ENCODE measurements around the gene CCDC179.

Gene CCDC179

DNA sequence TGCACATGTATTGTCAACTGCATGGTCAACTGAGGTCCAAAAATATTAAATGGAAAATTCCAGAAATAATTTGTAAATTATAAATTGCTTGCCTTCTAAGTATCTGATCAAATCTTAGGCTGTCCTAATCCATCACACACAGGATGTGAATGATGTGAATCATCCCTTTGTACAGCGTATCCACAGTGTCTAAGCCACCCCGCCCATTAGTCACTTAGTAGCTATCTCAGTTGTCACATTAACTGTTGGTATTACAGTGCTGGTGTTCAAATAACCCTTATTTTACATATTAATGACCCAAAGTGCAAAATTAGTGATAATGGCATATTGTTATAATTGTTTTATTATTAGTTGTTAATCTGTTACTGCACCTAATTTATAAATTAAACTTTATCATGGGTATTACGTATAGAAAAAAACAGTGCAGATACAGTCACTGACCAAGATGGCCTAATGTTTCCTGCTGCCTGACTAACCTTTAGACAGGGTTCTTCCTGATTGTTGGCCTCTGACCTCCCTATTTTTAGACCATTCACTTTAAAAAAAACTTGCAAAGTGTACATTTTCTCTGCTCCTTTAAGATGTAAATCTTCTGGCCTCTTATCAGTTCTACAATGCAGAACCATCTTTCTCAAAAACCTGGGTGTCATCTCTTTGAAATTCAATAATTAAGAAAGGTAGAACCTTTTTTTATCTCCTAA, 27.8 kb downstream of the CCDC179 start:
- DNase-seq, result peak; percentile 54 to 71
- no peak for TF ChIP-seq POLR2A (IDR thresholded peaks at IDR 0.05; ENCODE audit: low read length)
- no peak for TF ChIP-seq GATA1 (IDR thresholded peaks at IDR 0.05; ENCODE audit: low read depth, low read length)

DNA sequence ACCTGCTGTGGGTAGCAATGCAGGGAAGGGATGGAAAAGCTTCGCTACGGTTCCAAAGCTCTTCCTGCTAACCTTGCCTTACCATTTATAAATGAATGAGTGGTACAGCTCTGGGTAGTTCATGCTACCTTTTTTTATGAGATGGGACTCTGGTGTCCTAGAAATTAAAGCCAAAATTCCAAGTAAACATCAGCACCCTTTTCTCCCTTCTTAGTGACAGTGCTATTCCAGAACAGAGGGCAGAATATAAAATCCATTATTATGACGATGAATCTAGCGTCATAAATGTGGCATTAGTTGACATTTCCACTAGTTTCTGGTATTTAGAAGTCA, 30.2 kb downstream of the CCDC179 start:
- TF ChIP-seq GATA1 (IDR thresholded peaks at IDR 0.05; ENCODE audit: low read depth, low read length) (no peak), POLR2A (IDR thresholded peaks at IDR 0.05; ENCODE audit: low read length) (no peak)
- DNase-seq, result no peak

DNA sequence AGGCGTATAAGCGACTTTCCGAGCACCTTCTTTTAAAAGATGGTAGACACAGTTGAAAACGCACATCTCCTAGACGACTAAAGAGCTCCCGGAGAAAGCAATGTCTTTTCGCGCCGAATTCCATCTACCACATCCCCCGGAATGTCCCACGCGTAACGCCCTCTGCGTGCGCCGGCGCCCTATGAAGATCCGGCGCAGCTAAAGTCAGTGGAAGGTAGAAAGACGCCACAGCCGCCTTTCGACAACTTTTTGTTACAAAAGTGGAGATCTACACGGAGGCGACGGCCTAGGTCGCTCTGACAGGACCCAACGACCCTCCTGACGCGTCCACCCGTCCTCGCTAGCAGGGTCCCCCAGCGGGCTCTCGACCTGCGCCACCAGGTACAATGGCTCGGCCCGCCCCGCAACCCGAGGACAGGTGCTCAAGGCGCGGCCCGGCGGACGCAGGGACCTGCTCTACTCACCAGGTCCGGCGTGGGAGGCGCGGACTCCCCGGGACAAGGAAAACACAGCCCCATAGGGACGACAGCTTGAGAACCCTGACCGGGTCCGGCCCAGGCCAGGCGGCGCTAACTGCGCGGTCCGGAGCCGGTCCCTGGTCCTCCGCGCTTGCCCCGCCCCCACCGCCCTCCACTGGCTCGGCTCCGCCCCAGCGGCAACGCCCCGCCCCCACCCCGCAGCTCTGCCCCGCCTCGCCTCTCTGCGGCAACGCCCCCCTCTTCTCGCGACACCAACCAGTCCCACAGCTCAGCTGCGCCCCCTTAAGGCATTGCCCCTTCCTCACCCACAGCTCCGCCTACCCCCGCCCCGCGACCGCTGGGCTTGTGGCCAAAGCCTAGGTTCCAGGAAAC, 30.8 kb downstream of the CCDC179 start, which contains the start of gene SVIP:
Gene SVIP (minus strand): TSS at position 571 of the 851 bp plus-strand sequence. CDS start 53 bp downstream, at position 518.
- peak; percentile 90 for TF ChIP-seq POLR2A (IDR thresholded peaks at IDR 0.05; ENCODE audit: low read length)
- no peak for TF ChIP-seq GATA1 (IDR thresholded peaks at IDR 0.05; ENCODE audit: low read depth, low read length)

DNA sequence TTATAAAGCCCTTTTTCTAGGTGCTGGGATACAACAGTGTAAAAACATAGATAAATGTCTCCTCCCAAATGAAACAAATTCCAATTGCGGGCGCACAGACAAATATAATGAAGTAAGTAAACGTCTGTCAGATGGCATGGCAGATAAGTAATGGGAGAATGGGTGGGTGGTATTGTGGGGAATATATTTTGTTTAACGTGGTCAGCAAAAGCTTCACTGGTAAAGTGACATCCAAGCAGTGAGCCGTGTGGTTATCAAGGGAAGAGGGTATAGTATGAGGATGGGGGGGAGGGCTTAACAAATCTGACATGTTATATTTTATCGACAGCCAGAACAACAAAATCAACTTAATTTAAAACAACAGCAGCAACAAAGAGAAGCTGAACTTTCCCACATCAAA, 31.9 kb downstream of the CCDC179 start:
- DNase-seq, result peak; percentile 57 to 68
- TF ChIP-seq POLR2A (IDR thresholded peaks at IDR 0.05; ENCODE audit: low read length), result no peak

More for the DNA sequence above, 30.8 kb downstream of the CCDC179 start, which contains the start of gene SVIP:
- DNase-seq, result peak; percentile 93 to 97

DNA sequence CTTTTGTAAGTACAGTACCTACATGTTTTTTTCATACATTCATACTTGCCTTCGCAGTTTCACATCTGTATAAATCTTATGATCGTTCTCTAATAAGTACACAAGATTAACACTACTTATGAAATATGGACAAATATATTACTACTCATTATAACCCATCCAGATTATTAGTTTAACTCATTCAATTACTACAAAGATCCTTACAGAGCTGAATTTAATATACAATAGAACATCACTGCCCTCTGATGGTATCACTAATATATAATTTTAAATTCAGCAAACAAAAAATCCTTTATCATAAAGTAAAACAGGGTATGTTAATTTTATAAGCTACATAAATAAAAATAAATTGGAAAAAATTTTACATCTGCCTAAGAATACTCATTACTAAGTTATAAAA, 38.1 kb downstream of the CCDC179 start:
- no peak for TF ChIP-seq POLR2A (IDR thresholded peaks at IDR 0.05; ENCODE audit: low read length)
- TF ChIP-seq GATA1 (IDR thresholded peaks at IDR 0.05; ENCODE audit: low read depth, low read length), result no peak
- no peak for DNase-seq

DNA sequence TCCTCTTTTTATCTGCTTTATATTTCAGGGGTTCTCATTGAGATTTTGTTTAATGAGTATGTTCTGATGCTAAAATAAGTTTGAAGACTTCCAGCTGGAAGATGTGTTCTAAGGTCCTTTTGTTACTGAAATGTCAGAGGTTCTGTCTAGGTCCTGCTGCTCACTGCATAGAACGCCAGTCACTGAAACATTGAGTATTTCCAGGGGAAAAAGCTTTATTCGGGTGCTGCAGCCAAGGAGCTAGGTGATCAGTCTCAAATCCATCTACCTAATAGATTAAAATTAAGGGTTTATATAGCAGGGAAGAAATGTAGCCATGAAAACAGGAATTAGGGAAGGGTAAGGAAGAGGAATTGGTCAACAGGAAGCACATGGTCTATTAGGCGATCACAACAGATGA, 50.4 kb downstream of the CCDC179 start:
- TF ChIP-seq GATA1 (IDR thresholded peaks at IDR 0.05; ENCODE audit: low read depth, low read length), result no peak
- TF ChIP-seq POLR2A (IDR thresholded peaks at IDR 0.05; ENCODE audit: low read length), result no peak

DNA sequence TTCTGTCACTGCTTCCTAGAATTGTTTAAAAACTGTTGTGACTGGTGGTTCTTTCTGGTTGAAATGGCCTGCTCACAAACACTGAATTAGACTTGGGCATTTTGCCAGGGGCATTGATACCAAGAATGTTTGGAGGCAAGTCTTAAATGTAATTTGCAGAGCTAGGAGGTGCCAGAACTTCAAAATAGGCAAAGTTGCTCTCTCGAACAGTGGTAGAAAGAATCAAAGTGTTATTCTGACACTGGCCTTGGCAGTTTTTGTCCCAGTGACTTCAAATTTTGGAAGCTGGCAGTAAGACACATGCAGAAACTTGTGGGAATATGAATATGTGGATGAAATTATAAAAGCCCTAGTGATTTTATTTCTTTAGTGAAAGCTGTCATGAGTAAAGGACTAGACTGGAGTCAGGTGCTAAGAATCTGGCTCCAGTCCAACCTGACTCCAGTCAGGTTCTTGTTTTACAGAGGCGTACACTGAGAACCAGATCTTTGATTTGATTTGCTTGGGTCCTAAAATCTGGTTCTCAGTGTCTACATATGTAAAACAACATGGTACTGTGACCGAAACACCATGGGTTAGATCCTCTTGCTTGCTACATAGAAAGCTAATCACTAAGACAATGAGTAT, 51.6 kb downstream of the CCDC179 start:
- DNase-seq, result no peak
- TF ChIP-seq POLR2A (IDR thresholded peaks at IDR 0.05; ENCODE audit: low read length) (no peak), GATA1 (IDR thresholded peaks at IDR 0.05; ENCODE audit: low read depth, low read length) (no peak)

More for the DNA sequence above, 50.4 kb downstream of the CCDC179 start:
- no peak for DNase-seq

DNA sequence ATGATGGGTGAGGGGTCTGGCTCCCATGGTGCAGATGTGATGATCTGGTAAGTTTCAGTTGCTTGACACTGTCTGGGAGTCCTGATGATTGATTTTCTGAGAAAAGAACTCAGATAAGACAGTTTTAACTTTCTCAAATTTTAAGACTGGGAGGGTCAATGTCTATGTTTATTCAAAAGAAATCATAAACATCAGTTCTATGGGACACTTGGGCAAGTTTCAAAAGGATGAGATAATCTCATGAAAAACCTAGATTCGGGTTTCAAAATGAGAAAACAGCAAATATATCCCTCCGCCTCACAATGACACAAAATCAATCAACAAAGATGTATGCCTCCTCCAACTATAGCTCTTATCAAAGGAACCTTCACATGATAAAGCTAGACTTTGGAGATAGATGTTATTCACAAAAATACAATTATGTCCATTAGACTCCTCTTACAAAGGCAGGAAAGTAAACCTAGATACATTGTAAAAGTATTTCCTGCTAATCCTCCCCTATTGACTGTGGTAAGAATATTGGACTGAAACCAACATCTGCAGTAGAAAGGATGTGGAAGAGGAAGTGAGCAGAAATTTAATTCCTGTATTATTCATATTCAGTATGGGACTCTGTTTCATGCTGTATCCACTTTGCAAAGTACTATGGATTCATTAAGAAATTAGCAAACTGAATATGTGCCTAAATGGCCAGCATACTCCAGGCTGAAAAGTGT, 52.3 kb downstream of the CCDC179 start:
- TF ChIP-seq GATA1 (IDR thresholded peaks at IDR 0.05; ENCODE audit: low read depth, low read length) (no peak), POLR2A (IDR thresholded peaks at IDR 0.05; ENCODE audit: low read length) (no peak)
- DNase-seq, result no peak

DNA sequence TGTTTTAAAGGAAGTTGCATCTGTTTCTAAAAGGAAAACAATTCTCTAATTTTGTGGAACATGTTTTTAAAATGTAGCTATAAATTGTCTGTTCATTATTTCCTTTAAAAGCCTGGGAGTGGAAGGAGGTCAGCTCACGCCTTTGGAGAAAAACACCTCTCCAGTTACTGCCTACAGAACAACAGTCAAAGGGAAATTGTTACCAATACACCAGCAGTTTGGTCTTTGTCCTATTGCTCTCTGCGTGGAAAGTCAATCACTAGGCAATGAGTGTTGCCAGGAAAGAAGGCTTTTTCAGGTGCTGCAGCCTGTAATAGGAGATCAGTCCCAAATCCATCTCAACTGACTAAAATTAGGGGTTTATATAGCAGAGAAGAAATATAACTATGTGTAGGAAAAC, 52.9 kb downstream of the CCDC179 start:
- no peak for TF ChIP-seq POLR2A (IDR thresholded peaks at IDR 0.05; ENCODE audit: low read length)
- no peak for TF ChIP-seq GATA1 (IDR thresholded peaks at IDR 0.05; ENCODE audit: low read depth, low read length)

DNA sequence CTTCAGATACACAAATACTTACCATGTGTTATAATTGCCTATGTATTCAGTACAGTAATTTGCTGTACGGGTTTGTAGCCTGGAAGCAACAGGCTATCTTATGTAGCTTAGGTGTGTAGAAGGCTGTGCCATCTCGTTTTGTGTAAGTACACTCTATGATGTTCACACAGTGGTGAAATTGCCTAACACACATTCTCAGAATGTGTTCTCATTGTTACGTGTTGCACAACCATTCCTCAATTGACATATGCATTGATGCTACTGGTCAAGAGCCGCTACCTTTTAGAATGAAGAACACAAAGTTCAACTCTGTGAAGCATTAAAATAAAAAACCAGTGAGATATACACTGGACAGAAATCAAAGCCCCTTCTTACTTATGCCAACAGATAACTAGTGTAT, 57.4 kb downstream of the CCDC179 start:
- DNase-seq, result no peak
- no peak for TF ChIP-seq POLR2A (IDR thresholded peaks at IDR 0.05; ENCODE audit: low read length)
- no peak for TF ChIP-seq GATA1 (IDR thresholded peaks at IDR 0.05; ENCODE audit: low read depth, low read length)

More for the DNA sequence above, 52.9 kb downstream of the CCDC179 start:
- DNase-seq, result no peak

DNA sequence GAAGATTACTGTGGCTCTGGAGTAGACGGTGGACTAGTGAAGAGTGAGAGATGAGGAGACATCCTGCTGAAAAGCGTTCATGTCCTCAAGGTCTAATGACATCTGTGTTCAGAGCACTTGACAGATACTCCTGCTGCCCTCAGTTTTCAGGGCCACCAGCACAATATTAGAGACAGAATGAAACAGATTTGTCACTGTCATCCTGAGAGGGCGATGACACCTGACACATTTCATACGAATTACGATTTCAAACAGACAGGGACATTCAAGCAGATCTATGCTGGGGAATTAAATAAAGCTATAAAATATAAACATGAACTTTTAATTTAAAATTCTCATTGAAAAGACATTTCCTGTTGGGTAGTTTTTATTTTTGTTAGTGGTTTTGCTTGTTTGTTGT, 59.8 kb downstream of the CCDC179 start:
- no peak for DNase-seq
- no peak for TF ChIP-seq GATA1 (IDR thresholded peaks at IDR 0.05; ENCODE audit: low read depth, low read length)
- TF ChIP-seq POLR2A (IDR thresholded peaks at IDR 0.05; ENCODE audit: low read length), result no peak

DNA sequence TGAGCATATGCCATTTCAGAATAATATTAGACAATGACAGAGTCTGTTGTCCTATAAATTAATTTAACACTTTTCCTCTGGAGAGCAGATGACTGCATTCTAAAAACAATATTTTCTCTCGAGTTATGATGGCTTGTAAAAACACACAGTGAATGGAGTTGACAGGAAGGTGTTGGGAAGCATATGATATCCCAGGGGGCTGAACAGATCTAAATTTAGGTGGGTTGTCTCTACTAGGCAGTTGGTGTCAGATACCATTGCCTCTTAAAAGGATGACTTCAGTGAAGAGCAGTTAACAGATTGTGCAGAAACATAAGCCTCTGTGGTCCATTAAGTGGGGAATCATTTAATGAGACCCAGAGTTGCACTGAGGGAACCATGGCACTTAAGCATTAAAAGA, 61.4 kb downstream of the CCDC179 start:
- TF ChIP-seq POLR2A (IDR thresholded peaks at IDR 0.05; ENCODE audit: low read length), result no peak
- DNase-seq, result no peak

DNA sequence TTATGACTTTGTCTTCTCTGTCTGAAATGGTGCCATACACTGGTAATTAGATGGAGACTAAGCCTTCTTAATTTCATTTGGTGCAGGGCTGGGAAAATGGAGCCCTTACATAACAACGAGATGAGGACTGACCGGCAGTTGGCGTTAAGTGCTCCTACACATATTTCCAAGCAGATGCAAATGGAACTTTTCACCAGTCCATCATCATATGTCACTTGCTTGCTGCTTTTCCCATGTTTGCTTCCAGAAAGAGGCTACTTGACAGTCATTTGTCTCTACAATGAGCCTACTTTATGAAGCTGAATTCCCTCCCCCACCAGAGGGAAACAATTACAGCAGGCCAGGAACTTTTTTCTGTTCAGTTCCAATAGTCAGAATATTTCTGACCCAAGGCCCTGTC, 63.2 kb downstream of the CCDC179 start:
- no peak for DNase-seq
- TF ChIP-seq POLR2A (IDR thresholded peaks at IDR 0.05; ENCODE audit: low read length) (no peak), GATA1 (IDR thresholded peaks at IDR 0.05; ENCODE audit: low read depth, low read length) (no peak)
